GM21367 (cell line): ENCODE measurements around the gene ITGA8.
"Not testable (repeated sequence)": the region's sequence is repeated elsewhere in the genome, so short reads cannot be mapped to it uniquely, and the experiment has no call there.

Source experiments
- ATAC-seq: cut with Tn5 transposase; IDR thresholded peaks from one replicate; pipeline ENCODE4 v1.9.1; 2021; ENCODE audit not compliant: unreplicated experiment

ITGA8 gene

GRCh38 chr10:15516256-15517085 lies 203.3 kb downstream of the ITGA8 start:
- no peak for ATAC-seq

GRCh38 chr10:15515202-15515601 lies 204.5 kb downstream of the ITGA8 start:
- no peak for ATAC-seq

- ATAC-seq: no peak
Measured at GRCh38 chr10:15510963-15511362, 208.8 kb downstream of the ITGA8 start.

- ATAC-seq: no peak
Measured at GRCh38 chr10:15505329-15505728, 214.4 kb downstream of the ITGA8 start.

- ATAC-seq: no peak
Measured at GRCh38 chr10:15504101-15504840, 215.5 kb downstream of the ITGA8 start.

GRCh38 chr10:15494850-15495506 lies 224.7 kb downstream of the ITGA8 start:
- ATAC-seq: no peak

GRCh38 chr10:15491856-15492642 lies 227.7 kb downstream of the ITGA8 start:
- no peak for ATAC-seq

- ATAC-seq: no peak
Measured at GRCh38 chr10:15489431-15489830, 230.3 kb downstream of the ITGA8 start.

- no peak for ATAC-seq
Measured at GRCh38 chr10:15487376-15487775, 232.3 kb downstream of the ITGA8 start.

GRCh38 chr10:15486404-15486803 lies 233.3 kb downstream of the ITGA8 start:
- ATAC-seq: no peak

GRCh38 chr10:15485684-15486316 lies 233.9 kb downstream of the ITGA8 start:
- no peak for ATAC-seq

GRCh38 chr10:15485027-15485426 lies 234.7 kb downstream of the ITGA8 start:
- no peak for ATAC-seq

GRCh38 chr10:15484128-15484527 lies 235.6 kb downstream of the ITGA8 start:
- no peak for ATAC-seq

- ATAC-seq: no peak
Measured at GRCh38 chr10:15483215-15484075, 236.3 kb downstream of the ITGA8 start.

- no peak for ATAC-seq
Measured at GRCh38 chr10:15482156-15482555, 237.6 kb downstream of the ITGA8 start.

GRCh38 chr10:15478950-15479349 lies 240.8 kb downstream of the ITGA8 start:
- no peak for ATAC-seq

- no peak for ATAC-seq
Measured at GRCh38 chr10:15478429-15478828, 241.3 kb downstream of the ITGA8 start.

GRCh38 chr10:15476337-15476736 lies 243.4 kb downstream of the ITGA8 start:
- no peak for ATAC-seq

- ATAC-seq: not testable (repeated sequence)
Measured at GRCh38 chr10:15475439-15475838, 244.3 kb downstream of the ITGA8 start.

GRCh38 chr10:15474671-15475070 lies 245.1 kb downstream of the ITGA8 start:
- ATAC-seq: no peak
